Lung (tissue), 13 donors: ENCODE results near the gene FBXO9. TPM values are rescaled to one million over a fixed set of nuclear protein-coding genes. Genes with fewer than 3 reads are reported as not detected.

Experiments
- ATAC-seq: fragments of 200-7000 bp; cut with Tn5 transposase; one replicate; pipeline ENCODE4 v1.9.1; 2020; ENCODE audit warnings: moderate number of reproducible peaks; ENCODE audit not compliant: insufficient read depth, low FRiP score
- DNase-seq, 3 donors: peaks; one replicate each; pipeline ENCODE4 v3.0.0-alpha.2; 2013 to 2017
- H3K27ac ChIP-seq, 2 donors: one replicate each; pipeline ENCODE4 v1.5.1; 2013; ENCODE audit warnings: mild to moderate bottlenecking in 2 of 2, moderate library complexity in 2 of 2, control low read depth in 1 of 2, inconsistent platforms in 1 of 2, low read depth in 1 of 2, low read length in 1 of 2
- H3K27me3 ChIP-seq, 3 donors: one replicate each; pipeline ENCODE4 v1.5.1; 2013; ENCODE audit warnings: low read length in 2 of 3; ENCODE audit not compliant: control insufficient read depth in 3 of 3, insufficient read depth in 3 of 3
- H3K36me3 ChIP-seq, 4 donors: one replicate each; pipeline ENCODE4 v1.5.1; 2013; ENCODE audit warnings: low read length in 4 of 4, mild to moderate bottlenecking in 1 of 4, moderate library complexity in 1 of 4; ENCODE audit not compliant: control insufficient read depth in 4 of 4, insufficient read depth in 4 of 4
- H3K4me1 ChIP-seq, 5 donors: one replicate each; pipeline ENCODE4 v1.5.1; 2013; ENCODE audit warnings: low read length in 5 of 5, mild to moderate bottlenecking in 2 of 5, moderate library complexity in 1 of 5; ENCODE audit not compliant: control insufficient read depth in 5 of 5, insufficient read depth in 5 of 5
- H3K4me3 ChIP-seq: one replicate; pipeline ENCODE4 v1.5.1; 2013; ENCODE audit warnings: mild to moderate bottlenecking, control low read depth, moderate library complexity
- H3K9ac ChIP-seq, 2 donors: one replicate each; pipeline ENCODE4 v1.5.1; 2013; ENCODE audit warnings: low read length in 2 of 2, control low read depth in 1 of 2; ENCODE audit not compliant: insufficient read depth in 1 of 2
- H3K9me3 ChIP-seq, 4 donors: one replicate each; pipeline ENCODE4 v1.5.1; 2013; ENCODE audit warnings: low read length in 3 of 4, mild to moderate bottlenecking in 1 of 4, moderate library complexity in 1 of 4; ENCODE audit not compliant: control insufficient read depth in 4 of 4, insufficient read depth in 3 of 4
- WGBS, 2 donors: extraction: QIAGEN DNeasy Blood & Tissue Kit; methylation state at CpG; one replicate each; pipeline ENCODE4 v1.1.7; 2013; 5-methylcytosine and 5-hydroxymethylcytosine counted together
- polyA plus RNA-seq, 2 donors: library from polyadenylated mRNA; stranded (reverse); fragments of 200-250 nt; gene quantifications; one replicate each; pipeline ENCODE4 v1.2.1, GENCODE V29; 2013
- small RNA-seq: library from RNA; depleted of rRNA; stranded (forward); fragments of <200 nt; gene quantifications from one replicate; pipeline ENCODE3, GENCODE V24; 2014; ENCODE audit warnings: low replicate concordance
- total RNA-seq, 2 donors: library from RNA; depleted of rRNA in 1 of 2; stranded (reverse); fragments of >200 nt in 1 of 2; gene quantifications; one replicate each; pipeline ENCODE4 v1.2.1, GENCODE V29; 2014 to 2021
- TF ChIP-seq, protein P1 (sequence below): IDR thresholded peaks from 2 replicates; pipeline ENCODE4 v1.5.1; 2012; ENCODE audit warnings: mild to moderate bottlenecking; ENCODE audit errors: control extremely low read depth, extremely low read depth
- donor health status: control.
- donor health status: control.
- donor health status: Bipolar disorder and iron deficiency.
- donor health status: healthy.
- donor health status: DM: yes; HTN: yes; CAD: no.

The FBXO9 gene
- total and polyA plus RNA-seq, 4 donors = 26.0 to 117 (median 70.7) TPM

DNA sequence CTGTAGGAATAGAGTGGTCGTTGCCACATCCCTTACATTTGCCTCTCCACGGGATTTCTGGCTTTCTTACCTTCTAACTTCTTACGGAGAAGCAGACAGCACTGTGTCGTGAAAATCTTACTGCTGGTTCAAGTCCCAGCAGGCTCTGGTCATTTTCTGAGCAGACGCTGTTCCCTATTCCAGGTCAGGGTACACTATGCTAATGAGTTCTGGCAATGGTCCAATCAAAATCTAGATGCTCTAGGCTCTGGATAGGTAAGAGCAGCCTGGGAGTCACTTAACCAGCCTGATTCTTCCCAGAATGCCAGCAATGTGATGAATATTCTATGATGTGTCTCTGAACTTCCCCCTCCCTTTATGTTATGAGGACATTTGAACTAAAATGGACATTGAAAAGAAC, 83.5 kb downstream of the FBXO9 start, which contains the start of gene GCM1:
TSS of gene GCM1 (minus strand) at position 158 of the 400 bp plus-strand sequence. CDS start 3,209 bp downstream, outside the sequence.
- ATAC-seq (no peak), DNase-seq (no peak)
- Histone ChIP-seq H3K4me3 (no peak within 1 kb of the TSS), H3K27me3 (no peaks in the 10 kb centered on the region), H3K9me3 (no peaks in the 10 kb centered on the region), H3K27ac (no peak within 1 kb of the TSS), H3K36me3 (no peaks in the 10 kb centered on the region), H3K9ac (no peak within 1 kb of the TSS), H3K4me1 (no peaks in the 10 kb centered on the region)
- TF ChIP-seq, protein P1, sequence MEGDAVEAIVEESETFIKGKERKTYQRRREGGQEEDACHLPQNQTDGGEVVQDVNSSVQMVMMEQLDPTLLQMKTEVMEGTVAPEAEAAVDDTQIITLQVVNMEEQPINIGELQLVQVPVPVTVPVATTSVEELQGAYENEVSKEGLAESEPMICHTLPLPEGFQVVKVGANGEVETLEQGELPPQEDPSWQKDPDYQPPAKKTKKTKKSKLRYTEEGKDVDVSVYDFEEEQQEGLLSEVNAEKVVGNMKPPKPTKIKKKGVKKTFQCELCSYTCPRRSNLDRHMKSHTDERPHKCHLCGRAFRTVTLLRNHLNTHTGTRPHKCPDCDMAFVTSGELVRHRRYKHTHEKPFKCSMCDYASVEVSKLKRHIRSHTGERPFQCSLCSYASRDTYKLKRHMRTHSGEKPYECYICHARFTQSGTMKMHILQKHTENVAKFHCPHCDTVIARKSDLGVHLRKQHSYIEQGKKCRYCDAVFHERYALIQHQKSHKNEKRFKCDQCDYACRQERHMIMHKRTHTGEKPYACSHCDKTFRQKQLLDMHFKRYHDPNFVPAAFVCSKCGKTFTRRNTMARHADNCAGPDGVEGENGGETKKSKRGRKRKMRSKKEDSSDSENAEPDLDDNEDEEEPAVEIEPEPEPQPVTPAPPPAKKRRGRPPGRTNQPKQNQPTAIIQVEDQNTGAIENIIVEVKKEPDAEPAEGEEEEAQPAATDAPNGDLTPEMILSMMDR = no peak
- 88 to 94% methylated on average over 5 of the region's 5 CpGs for WGBS, 2 donors

Small RNAs within 50 kb of the gene (small RNA-seq; reads per million reads assigned to genes)
- not detected for gene RN7SL244P

Other genes with a start within 250 kb of the FBXO9 start
- gene GSTA5, start 224.6 kb upstream of the FBXO9 start, total RNA-seq = not detected
- gene GSTA5, start 224.6 kb upstream of the FBXO9 start, polyA plus RNA-seq = under 1 TPM; 0.09 to 0.22 TPM
- gene GSTA3, start 155.7 kb upstream of the FBXO9 start, total RNA-seq = 1 to 10 TPM; 3.0 to 5.8 TPM
- gene GSTA3, start 155.7 kb upstream of the FBXO9 start, polyA plus RNA-seq = 1 to 10 TPM; 1.1 to 1.7 TPM
- 100 to 1,000 TPM in 1 of 2 donors, 10 to 100 TPM in 1; 63.9 to 115 TPM for gene GSTA4, start 70.1 kb upstream of the FBXO9 start, total RNA-seq
- 100 to 1,000 TPM in 1 of 2 donors, 10 to 100 TPM in 1; 46.0 to 115 TPM for gene GSTA4, start 70.1 kb upstream of the FBXO9 start, polyA plus RNA-seq
- gene CILK1, start 3.6 kb upstream of the FBXO9 start, total RNA-seq = 10 to 100 TPM; 12.0 to 27.4 TPM
- 1 to 10 TPM; 4.1 to 6.1 TPM for gene CILK1, start 3.6 kb upstream of the FBXO9 start, polyA plus RNA-seq
- under 1 TPM in 1 of 2 donors, not detected in 1; 0.09 TPM for gene GCM1, start 83.4 kb downstream of the FBXO9 start, total RNA-seq
- under 1 TPM; 0.03 to 0.10 TPM for gene GCM1, start 83.4 kb downstream of the FBXO9 start, polyA plus RNA-seq